Measurements from ENCODE around the gene GTF2IRD1.
"Not testable (repeated sequence)": the region's sequence is repeated elsewhere in the genome, so short reads cannot be mapped to it uniquely, and the experiment has no call there.

GTF2IRD1 gene

DNA sequence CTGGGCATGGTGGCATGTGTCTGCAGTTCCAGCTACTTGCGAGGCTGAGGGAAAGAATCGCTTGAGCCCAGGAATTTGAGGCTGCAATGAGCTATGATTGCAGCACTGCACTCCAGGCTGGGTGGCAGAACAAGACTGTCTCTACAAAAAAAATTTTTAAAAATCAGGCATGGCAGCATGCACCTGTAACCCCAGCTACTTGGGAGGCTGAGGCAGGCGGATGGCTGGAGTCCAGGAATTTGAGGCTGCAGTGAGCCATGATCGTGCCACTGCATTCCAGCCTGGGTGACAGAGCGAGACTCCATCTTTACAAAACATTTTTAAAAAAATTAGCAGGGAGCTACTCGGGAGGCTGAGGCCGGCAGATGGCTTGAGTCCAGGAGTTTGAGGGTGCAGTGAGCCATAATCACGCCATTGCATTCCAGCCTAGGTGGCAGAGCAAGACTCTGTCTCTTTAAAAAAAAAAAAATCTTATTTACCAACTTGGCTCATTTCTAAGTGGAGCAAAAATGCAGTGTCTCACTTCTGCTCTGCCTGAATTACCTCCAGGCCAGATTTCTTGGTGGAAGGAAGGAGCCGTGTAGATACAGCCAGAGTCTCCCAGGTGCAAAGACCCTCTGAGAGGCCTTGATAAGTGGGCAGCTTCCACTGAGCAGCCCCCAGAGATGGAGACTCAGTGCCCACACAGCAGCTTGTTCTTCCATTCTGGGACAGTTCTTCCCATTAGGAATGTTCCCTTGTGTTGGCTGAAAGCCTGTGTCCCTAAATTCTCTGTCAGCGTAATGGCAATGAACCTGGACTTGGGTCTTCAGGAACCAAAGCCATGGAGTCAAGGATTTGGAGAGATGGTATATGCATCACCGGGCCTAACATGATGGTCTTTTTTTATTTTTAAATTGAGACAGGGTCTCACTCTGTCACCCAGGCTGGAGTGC lies 30.0 kb downstream of the GTF2IRD1 start:
- TF ChIP-seq, protein P1, sequence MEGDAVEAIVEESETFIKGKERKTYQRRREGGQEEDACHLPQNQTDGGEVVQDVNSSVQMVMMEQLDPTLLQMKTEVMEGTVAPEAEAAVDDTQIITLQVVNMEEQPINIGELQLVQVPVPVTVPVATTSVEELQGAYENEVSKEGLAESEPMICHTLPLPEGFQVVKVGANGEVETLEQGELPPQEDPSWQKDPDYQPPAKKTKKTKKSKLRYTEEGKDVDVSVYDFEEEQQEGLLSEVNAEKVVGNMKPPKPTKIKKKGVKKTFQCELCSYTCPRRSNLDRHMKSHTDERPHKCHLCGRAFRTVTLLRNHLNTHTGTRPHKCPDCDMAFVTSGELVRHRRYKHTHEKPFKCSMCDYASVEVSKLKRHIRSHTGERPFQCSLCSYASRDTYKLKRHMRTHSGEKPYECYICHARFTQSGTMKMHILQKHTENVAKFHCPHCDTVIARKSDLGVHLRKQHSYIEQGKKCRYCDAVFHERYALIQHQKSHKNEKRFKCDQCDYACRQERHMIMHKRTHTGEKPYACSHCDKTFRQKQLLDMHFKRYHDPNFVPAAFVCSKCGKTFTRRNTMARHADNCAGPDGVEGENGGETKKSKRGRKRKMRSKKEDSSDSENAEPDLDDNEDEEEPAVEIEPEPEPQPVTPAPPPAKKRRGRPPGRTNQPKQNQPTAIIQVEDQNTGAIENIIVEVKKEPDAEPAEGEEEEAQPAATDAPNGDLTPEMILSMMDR (conservative IDR thresholded peaks at IDR 0.05; ENCODE audit: low read depth): no peak
- CTCF ChIA-PET: interaction anchor here (0.6 to 1.1 kb wide), 4 partner anchors 15 to 173 kb away, joined by 3 to 5 read pairs (median 4); no protein-coding TSS in a partner anchor
- H3K27ac ChIP-seq: peak overlapping the region; percentile 100
- POLR2A ChIA-PET (ENCODE audit: low non-redundant PET): no interaction called here
- DNase-seq (ENCODE audit: low spot score): no peak

DNA sequence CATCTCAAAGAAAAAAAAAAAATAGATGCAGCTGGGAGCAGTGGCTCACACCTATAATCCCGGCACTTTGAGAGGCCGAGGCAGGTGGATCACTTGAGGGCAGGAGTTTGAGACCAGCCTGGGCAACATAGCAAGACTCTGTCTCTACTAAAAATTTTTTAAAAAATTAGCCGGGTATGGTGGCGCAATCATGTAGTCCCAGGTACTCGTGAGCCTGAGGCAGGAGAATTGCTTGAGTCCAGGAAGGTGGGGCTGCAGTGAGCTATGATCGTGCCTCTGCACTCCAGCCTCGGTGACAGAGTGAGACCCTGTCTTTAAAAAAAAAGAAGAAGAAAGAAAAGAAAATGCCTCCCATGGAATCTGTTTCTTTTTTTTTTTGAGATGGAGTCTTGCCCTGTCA lies 31.9 kb downstream of the GTF2IRD1 start:
- TF ChIP-seq, protein P1 (conservative IDR thresholded peaks at IDR 0.05; ENCODE audit: low read depth): no peak
- ChIA-PET CTCF (no interaction called here), POLR2A (ENCODE audit: low non-redundant PET) (no interaction called here)
- H3K27ac ChIP-seq: peak overlapping the region; percentile 100
- no peak for DNase-seq (ENCODE audit: low spot score)

DNA sequence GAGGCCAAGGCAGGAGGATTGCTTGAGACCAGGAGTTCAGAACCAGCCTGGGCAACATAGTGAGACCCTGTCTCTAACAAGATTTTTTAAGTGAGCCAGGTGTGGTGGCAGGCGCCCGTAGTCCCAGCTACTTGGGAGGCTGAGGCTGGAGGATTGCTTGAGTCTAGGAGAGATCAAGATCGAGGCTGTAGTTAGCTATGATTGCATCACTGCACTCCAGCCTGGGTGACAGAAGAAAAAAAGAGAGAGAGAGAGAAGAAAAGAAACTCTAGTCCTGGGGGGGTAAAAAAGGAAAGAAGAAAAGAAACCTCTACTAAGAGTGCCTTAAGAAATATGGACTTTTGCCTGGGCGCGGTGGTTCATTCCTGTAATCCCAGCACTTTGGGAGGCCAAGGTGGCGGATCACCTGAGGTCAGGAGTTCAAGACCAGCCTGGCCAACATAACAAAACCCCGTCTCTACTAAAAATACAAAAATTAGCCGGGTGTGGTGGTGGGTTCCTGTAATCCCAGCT lies 34.9 kb downstream of the GTF2IRD1 start:
- DNase-seq (ENCODE audit: low spot score); POLR2A ChIA-PET (ENCODE audit: low non-redundant PET); CTCF ChIA-PET: not testable (repeated sequence)
- H3K27ac ChIP-seq: peak overlapping the region; percentile 45

DNA sequence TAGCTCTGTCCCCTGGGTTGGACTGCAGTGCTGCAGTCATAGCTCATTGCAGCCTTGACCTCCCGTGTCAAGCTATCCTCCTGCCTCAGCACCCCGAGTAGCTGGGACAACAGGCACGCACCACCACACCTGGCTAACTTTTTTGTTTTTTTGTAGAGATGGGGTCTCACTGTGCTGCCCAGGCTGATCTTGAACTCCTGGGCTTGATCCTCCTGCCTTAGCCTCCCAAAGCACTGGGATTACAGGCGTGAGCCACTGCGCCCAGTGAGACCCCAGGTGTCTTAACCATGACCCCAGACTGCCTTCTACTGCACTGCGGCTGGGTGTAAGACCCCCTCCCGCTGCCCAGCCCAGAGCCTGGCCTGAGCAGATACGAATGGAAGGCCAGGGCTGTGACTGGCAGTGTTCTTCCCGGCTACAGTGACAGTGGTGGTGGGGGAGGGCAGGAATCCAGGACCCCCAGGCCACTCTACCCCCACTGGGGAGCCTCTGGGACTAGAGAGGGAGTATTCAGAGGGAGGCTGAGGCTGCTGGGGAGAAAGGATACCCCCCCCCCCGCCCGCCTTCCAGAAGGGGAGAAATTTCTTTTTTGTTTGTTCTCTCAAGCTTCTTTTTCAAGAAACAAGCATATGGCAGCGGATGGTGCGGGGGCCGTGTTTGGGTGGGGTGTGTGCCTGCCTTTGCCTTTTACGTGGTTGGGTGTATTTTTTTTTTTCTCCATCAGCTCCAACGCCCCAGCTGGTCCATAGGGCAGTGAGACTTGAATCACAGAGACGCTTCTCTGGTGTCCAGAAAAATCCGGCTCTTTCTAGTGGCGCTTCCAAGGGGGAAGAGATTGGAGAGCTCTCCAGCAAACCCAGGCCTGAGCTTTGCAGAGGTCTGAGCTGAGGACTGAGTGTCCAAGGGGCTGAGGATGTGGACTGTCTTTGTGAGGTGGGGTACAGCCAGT lies 36.6 kb downstream of the GTF2IRD1 start:
- POLR2A ChIA-PET (ENCODE audit: low non-redundant PET): no interaction called here
- peak overlapping the region; percentile 45 for H3K27ac ChIP-seq
- TF ChIP-seq, protein P1 (conservative IDR thresholded peaks at IDR 0.05; ENCODE audit: low read depth): no peak
- DNase-seq (ENCODE audit: low spot score): no peak
- CTCF ChIA-PET: interaction anchor here (0.5 to 0.9 kb wide), 4 partner anchors 15 to 925 kb away, joined by 3 to 4 read pairs (median 3); no protein-coding TSS in a partner anchor

DNA sequence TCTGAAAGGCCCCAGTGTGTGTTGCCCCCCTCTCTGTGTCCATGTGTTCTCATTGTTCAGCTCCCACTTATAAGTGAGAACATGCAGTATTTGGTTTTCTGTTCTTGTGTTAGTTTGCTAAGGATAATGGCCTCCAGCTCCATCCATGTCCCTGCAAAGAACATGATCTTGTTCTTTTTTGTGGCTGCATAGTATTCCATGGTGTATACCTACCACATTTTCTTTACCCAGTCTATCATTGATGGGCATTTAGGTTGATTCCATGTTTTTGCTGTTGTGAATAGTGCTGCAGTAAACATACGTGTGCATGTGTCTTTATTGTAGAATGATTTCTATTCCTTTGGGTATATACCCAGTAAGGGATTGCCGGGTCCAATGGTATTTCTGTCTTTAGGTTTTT lies 37.8 kb downstream of the GTF2IRD1 start:
- DNase-seq (ENCODE audit: low spot score); H3K27ac ChIP-seq; CTCF ChIA-PET: not testable (repeated sequence)
- POLR2A ChIA-PET (ENCODE audit: low non-redundant PET): interaction anchor here (0.6 kb wide), 1 partner anchor 13 kb away, joined by 9 read pairs; no protein-coding TSS in a partner anchor

DNA sequence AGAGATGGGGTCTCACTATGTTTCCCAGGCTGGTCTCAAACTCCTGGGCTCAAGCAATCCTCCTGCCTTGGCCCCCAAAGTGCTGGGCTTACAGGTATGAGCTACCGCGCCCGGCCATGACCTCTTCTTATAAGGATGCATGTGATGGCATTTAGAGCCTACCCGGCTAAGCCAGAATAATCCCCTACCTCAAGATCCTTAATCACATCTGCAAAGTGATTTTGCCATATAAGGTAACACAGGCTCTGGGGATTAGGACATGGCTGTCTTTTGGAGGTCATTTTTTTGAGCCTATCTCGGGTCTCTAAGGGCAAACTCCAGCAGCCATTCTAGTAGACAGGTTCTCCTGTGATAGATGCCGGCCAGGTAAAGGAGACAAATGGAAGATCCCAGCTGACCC lies 39.6 kb downstream of the GTF2IRD1 start:
- TF ChIP-seq, protein P1 (conservative IDR thresholded peaks at IDR 0.05; ENCODE audit: low read depth): no peak
- H3K27ac ChIP-seq: peak overlapping the region; percentile 26
- CTCF ChIA-PET: interaction anchor here (0.6 to 0.7 kb wide), 2 partner anchors 28 to 51 kb away, joined by 3 to 4 read pairs; no protein-coding TSS in a partner anchor

DNA sequence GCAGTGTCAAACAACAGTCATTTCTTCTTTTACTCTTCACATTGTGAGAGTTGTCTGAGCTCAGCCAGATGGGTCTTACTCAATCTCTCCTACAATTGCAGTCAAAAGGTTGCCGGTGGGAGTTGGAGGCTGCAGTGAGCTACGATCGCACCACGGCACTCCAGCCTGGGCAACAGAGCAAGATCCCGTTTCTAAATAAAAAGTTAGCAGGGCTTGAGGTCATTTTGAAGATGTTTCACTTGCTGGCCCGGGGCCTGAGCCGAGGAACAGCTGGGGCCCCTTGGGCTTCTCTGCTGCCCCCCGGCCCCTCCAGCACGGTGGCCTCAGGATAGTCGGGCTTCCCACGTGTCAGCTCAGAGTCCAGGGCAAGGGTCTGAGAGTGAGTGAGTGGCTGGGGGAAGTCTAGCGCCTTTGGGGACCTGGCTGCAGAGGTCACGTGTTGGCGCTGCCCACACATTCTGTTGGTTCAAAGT lies 40.4 kb downstream of the GTF2IRD1 start:
- POLR2A ChIA-PET (ENCODE audit: low non-redundant PET): no interaction called here
- TF ChIP-seq, protein P1 (conservative IDR thresholded peaks at IDR 0.05; ENCODE audit: low read depth): no peak
- no peak for DNase-seq (ENCODE audit: low spot score)
- H3K27ac ChIP-seq: peak overlapping the region; percentile 26
- CTCF ChIA-PET: interaction anchor here (0.7 to 1.0 kb wide), 2 partner anchors 10 to 21 kb away, joined by 3 read pairs; no protein-coding TSS in a partner anchor

More for the DNA sequence above, 39.6 kb downstream of the GTF2IRD1 start:
- no peak for DNase-seq (ENCODE audit: low spot score)
- POLR2A ChIA-PET (ENCODE audit: low non-redundant PET): no interaction called here

Measured in RWPE1 (cell line).